NCI-H1048 (cell line): Measurements from ENCODE around the gene EFNA5.

ENCODE experiments used
- DNase-seq: peaks from one replicate; lab custom pipeline; 2025; lab: John Stamatoyannopoulos, UW

Gene EFNA5

GRCh38 chr5:107428303-107428813, 242.4 kb downstream of the EFNA5 start:
- DNase-seq: no peak

GRCh38 chr5:107426872-107427271, 243.9 kb downstream of the EFNA5 start:
- no peak for DNase-seq

GRCh38 chr5:107426209-107426608, 244.5 kb downstream of the EFNA5 start:
- no peak for DNase-seq

- no peak for DNase-seq
Measured at GRCh38 chr5:107425541-107426031, 245.2 kb downstream of the EFNA5 start.

GRCh38 chr5:107424491-107424890, 246.2 kb downstream of the EFNA5 start:
- DNase-seq: no peak

GRCh38 chr5:107422494-107422893, 248.2 kb downstream of the EFNA5 start:
- DNase-seq: no peak

GRCh38 chr5:107419498-107419897, 251.2 kb downstream of the EFNA5 start:
- no peak for DNase-seq

- DNase-seq: no peak
Measured at GRCh38 chr5:107418902-107419301, 251.8 kb downstream of the EFNA5 start.

GRCh38 chr5:107418071-107418470, 252.7 kb downstream of the EFNA5 start:
- DNase-seq: no peak

- no peak for DNase-seq
Measured at GRCh38 chr5:107415762-107416161, 255.0 kb downstream of the EFNA5 start.

- no peak for DNase-seq
Measured at GRCh38 chr5:107414802-107415201, 255.9 kb downstream of the EFNA5 start.

GRCh38 chr5:107413754-107414153, 257.0 kb downstream of the EFNA5 start:
- DNase-seq: no peak

GRCh38 chr5:107408564-107408963, 262.2 kb downstream of the EFNA5 start:
- no peak for DNase-seq

- no peak for DNase-seq
Measured at GRCh38 chr5:107407713-107408298, 262.9 kb downstream of the EFNA5 start.

GRCh38 chr5:107404595-107405374, 266.0 kb downstream of the EFNA5 start:
- DNase-seq: no peak

GRCh38 chr5:107403228-107403953, 267.3 kb downstream of the EFNA5 start:
- no peak for DNase-seq

- no peak for DNase-seq
Measured at GRCh38 chr5:107402434-107403227, 268.1 kb downstream of the EFNA5 start.

- DNase-seq: no peak
Measured at GRCh38 chr5:107401470-107402122, 269.1 kb downstream of the EFNA5 start.

GRCh38 chr5:107400328-107400727, 270.4 kb downstream of the EFNA5 start:
- no peak for DNase-seq

- no peak for DNase-seq
Measured at GRCh38 chr5:107398703-107399102, 272.0 kb downstream of the EFNA5 start.

GRCh38 chr5:107396351-107396690, 274.4 kb downstream of the EFNA5 start:
- no peak for DNase-seq
